GM19467 (cell line): ENCODE measurements around the gene YDJC.
"Not testable (repeated sequence)": the region's sequence is repeated elsewhere in the genome, so short reads cannot be mapped to it uniquely, and the experiment has no call there.

Experiments used
- ATAC-seq: cut with Tn5 transposase; IDR thresholded peaks from one replicate; pipeline ENCODE4 v1.9.1; 2021; ENCODE audit warnings: mild to moderate bottlenecking, moderate library complexity; ENCODE audit not compliant: unreplicated experiment

Gene YDJC

DNA sequence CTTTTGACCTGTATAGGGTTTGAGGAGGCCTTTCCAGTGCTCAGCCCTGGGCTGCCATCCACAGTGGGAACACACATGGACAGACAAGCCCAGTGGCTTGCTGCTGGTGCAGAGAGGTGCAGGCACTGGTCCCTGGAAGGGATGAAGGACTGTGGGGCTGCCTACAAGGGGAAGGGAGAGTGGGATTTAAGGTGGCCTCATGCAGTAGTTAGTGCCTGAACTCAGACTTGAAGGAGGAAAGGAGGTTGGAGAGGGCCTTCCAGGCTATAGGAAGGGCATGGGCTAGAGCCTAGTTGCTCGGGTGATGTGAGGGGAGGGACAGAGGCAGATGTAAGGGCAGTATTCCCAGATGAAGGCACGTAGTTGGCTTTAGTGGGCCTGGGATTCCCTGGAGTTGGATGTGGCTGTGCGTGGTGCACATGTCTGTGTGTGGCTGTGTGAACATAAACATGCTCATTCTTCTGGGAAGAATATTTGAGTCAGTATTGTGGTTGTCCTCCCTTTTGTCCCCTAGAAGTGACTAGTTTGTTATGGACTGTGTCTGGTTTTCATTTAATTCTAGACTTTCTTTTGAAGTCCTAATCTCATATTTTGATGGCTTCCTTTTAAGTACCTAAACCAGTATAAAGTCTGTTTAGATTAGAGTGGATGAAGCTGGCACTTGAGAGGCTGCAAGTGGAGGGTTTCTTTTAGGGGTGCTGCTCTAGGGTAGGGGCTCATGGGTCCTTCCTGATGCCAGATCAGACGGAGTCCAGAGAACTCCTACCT is 18.4 kb downstream of the YDJC start:
- ATAC-seq, result no peak

DNA sequence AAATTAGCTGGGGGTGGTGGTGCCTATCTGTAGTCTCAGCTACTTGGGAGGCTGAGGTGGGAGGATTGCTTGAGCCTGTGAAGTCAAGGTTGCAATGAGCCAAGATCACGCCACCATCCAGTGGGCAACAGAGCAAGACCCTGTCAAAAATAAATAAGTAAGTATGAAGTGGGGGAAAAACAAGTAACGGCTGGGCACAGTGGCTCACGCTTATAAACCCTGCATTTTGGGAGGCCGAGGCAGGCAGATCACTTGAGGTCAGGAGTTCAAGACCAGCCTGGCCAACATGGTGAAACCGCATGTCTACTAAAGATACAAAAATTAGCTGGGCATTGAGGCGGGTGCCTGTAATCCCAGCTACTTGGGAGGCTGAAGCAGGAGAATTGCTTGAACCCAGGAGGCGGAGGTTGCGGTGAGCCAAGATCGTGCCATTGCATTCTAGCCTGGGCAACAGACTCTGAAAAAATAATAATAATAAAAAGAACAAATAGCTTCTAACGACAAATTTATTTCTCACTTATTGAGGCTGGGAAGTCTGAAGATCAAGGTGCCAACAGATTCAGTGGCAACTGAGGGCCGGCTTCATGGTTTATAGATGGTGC is 20.2 kb downstream of the YDJC start:
- not testable (repeated sequence) for ATAC-seq

- ATAC-seq, result no peak
Observed at GRCh38 chr22:21606775-21607174, 23.0 kb downstream of the YDJC start.

DNA sequence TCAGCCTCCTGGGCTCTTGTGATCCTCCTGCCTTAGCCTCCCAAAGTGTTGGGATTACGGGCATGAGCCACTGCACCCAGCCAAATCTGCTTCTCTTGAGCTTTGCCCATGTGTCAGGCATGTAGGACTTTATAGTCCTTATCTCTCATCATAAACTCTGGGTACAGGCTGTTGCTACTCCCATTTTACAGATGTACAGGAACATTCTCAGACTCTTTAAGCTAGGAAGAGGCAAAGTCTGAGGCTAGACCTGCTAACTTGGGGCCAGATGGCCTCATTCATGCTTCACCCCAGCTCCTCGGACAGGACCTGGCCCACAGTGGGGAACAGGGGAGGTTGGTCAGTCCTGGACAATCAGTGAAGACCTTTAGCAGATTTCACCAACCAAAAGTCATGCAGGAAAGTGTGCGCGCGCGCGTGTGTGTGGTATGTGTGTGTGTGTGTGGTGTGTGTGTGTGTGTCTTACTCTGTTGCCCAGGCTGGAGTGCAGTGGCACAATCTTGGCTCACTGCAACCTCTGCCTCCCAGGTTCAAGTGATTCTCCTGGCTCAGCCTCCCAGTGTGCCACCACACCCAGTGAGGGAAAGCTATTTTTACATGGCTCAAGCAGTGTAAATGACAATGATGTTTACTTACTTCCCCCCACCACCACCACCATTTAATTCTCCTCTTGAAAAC is 23.8 kb downstream of the YDJC start:
- no peak for ATAC-seq

GRCh38 chr22:21603973-21604372 is 25.8 kb downstream of the YDJC start:
- no peak for ATAC-seq

DNA sequence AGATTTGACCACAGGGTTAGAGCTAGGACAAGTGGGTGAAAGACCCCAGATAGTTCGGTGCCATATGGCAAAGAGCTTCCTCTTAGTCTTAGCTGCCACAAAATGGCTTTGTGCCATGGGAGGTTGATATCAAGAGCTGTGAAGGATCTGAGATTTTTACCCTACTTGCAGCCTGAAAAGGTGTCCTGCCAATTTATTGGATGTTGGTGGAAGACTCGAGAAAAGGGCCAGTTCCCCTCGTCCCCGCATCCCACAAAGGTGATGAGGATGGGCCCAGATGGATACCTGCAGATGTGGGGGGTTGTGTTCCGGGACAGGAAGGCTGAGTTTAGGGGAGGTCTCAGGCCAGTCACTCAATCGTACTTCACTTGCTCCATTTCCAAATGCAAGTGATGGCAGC is 27.2 kb downstream of the YDJC start:
- ATAC-seq, result no peak

DNA sequence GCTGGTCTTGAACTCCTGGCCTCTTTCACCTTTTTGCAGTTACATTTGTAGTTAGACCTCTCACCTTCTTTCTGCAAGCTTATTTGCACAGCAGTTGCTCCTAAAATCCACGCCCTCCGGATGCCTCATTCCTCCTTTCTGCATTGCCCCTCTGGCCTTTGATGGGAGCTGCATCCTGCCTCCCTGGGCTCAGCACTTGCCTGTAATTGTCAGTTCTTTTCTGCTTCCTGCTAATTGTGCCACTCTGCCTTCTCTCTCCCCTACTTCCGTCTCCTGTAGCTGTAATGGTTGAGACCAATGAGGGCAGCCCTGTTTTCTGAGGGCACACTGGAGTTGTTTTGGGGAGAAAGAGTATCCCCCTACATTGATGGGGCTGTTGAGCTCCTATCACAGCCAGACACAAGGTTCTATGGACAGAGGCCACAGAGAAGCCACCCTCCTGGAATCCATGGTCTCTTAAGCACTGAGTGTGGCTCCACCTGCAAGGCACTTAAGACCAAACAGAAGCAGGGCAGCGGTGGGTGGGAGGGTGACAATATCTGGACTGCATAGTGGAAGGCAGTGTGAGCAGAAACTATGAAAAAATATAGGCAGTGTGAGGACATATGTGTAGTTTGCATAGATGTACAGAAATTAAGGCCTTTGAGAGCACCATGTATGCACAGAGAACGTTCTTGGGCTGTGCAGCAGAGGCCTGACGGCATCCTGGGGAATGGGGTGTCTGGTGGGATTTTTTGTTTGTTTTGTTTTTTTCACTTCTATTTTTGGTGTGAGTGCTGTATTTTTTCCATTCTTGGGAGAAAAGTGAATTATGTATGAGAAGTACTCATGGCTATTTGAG is 30.5 kb downstream of the YDJC start:
- ATAC-seq, result no peak

DNA sequence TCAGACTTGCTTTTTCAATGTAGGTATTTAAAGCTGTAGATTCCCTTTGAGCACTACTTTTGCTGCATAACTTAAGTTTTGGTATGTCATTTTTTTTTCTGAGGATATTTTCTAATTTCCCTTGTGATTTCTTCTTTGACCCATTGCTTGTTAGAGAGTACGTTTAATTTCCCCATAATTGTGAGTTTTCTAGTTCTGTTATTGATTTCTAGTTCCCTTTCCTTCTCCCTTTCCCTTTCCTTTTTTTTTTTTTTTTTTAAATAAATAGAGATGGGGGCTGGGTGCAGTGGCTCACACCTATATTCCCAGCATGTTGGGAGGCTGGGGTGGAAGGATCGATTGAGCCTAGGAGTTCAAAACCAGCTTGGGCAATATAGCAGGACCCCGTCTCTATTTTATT is 31.5 kb downstream of the YDJC start:
- no peak for ATAC-seq

DNA sequence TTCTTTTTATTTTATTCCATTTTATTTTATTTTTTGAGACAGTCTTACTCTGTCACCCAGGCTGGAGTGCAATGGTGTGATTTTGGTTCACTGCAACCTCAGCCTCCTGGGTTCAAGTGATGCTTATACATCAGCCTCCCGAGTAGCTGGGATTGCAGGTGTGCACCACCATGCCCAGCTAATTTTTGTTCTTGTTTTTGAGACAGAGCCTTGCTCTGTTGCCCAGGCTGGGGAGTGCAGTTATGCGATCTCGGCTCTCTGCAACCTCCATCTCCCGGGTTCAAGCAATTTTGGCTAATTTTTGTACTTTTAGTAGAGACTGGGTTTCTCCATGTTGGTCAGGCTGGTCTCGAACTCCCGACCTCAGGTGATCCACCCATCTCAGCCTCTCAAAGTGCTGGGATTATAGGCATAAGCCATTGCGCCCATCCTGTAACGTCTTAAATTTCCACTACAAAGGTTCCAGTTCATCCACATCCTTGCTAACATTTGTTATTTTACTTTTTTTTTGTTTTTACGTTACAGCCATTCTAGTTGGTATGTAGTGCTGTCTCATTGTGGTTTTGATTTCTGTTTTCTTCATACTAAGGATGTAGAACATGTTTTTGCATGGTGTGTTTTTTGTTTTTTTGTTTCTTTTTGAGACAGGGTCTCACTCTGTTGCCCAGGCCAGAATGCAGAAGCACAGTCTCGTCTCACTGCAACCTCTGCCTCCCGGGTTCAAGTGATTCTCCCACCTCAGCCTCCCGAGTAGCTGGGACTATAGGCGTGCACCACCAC is 33.3 kb downstream of the YDJC start:
- ATAC-seq, result not testable (repeated sequence)

GRCh38 chr22:21594865-21595452 is 34.9 kb downstream of the YDJC start:
- no peak for ATAC-seq

DNA sequence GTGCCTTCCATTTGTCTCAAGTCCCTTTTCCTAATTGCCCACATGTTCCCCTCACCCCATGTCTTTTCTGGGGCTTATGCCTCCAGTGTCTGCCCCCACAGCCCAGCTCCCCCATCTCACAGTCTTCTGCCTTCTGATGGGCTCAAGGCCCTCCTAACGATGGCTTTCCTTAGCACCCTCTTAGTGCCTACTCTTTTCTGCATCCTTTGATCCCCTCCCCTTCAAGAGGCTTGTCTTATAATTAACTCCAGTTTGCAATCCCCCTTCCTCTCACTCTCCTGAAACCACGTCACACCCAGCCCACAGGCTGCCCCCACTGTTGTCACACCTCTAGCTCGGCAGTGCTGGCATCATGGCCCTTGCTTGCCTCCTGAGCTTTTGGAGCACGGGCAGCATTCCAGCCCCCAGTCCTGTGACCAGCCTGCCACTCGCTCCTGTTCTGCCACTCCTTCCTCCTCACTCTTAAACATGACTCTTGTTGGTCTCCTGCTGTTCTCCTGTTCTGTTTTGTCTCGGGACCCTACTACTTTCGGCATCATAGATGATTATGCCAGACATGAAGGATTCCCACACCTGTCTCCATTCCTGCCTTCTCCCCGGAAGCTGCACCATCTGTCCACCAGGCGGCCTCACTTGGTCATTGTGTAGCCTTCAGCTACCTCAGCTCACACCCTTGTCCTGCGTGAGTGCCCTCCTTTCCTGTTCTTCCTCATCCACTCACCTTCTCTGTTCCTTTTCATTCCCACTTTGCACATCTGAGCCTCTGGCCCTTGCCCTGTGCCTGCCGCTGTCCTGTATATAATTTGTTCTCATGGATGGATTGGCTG is 36.2 kb downstream of the YDJC start:
- no peak for ATAC-seq

DNA sequence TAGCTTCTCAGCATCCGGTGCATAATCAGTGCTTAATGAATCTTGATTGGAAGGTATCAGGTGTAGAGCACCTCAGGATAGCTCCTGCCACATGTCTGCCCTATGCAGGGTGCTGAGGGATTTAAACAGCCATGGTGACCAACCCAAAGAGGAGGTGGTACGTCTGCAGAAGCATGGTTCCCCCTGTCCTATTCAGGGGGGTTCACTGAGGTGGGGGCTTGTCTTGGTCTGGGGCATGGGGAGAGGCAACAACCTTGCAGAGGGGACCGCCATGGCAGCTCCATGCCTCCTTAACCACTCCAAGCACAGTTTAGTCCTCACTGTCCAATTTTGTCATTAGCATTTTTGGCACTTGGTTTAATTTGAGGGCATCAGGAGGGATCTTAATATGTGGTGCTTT is 37.4 kb downstream of the YDJC start:
- ATAC-seq, result no peak

DNA sequence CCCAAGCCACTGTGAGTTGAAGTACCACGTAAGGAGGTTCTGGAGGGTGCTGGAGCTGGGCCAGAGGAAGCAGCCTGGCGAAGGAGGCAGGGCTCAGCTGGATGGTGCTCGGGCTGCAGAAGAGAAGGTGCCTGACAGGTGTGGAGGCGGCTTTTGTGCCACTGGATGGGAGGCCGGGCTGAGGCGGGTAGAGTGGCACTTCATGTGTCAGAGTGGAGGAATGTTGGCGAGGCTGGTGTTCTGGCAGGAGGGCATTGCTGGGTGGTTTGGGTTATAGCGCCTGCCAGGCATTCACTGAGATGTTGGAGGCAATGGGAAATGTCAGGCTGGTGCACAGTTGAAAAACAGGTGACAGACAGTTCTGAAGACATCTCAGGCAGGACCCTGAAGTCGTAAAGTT is 38.1 kb downstream of the YDJC start:
- no peak for ATAC-seq

DNA sequence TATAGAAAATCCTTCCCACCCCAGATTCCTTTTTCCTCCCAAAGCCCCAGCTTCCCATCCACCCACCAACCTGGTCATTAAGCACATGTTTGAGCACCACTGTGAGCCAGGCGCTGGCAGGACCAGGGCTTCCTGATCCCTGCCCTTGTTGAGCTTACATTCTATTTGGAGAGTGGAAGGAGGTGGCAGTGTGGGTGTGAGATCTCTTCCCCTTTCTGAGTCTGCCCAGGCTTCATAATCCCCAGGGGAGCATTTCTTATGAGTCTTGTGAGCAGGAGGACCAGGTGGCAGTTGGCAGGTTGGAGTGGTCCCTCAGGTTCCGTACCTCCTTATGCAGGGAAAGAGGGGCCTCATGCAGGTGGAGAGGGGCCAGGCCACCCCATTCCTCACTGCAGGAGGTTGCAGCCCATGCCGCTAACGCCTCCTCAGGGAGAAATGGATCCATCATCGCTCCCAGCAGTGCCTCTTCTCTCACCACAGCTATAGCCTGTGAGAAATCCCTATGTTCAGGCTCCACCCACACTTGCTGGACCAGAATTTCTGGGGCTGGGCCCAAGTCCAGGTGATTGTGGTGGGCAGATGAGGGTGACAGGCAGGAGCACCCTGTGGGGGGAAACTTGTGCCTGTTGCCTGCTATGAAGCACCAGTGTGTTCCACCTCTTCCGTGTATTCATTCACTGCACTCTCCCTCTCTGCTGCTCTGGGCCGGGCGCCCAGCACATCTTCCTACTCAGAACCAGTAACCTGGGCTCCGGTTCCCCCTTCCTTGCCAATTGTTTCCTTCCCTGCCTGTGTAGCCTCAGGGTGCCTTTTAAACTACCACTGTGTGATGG is 38.8 kb downstream of the YDJC start:
- ATAC-seq, result no peak

GRCh38 chr22:21589396-21589795 is 40.4 kb downstream of the YDJC start:
- ATAC-seq, result no peak

DNA sequence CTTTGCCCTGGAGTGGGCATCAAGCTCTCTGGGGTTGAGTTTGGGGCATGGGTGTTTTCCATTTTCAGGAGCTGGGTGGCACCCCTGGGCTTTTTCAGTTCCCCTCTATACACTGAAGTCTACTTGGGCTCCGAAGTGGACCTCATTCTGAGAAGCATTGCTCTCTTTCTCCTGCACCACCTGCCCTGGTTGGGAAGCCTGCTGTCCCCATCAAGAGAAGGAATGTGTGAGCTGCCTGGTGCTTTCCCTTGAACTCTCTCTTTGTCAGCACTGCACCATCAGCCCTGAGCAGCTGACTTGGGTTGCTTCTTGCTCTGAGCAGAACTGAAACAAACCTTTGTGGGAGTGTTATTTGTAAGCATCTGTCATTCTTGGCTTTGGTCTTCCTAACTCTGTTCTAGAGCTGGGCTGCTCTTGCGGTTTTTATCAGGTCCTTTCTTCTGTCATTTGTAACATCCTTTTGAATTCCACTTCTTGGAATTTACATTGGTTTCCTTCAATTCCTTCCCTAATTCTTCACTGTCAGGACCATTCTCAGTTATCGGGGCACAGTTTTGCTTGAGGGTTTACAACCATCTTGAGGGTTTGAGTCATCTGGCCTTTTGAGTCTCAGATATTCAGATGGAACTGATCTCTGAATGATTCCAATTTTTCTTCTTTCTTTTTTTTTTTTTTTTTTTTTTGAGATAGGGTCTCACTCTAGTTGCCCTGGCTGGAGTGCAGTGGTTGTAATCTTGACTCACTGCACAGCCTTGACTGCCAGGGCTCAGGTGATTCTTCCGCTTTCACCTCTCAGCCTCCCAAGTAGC is 41.8 kb downstream of the YDJC start:
- ATAC-seq, result peak; percentile 75

GRCh38 chr22:21585389-21585788 is 44.4 kb downstream of the YDJC start:
- ATAC-seq, result no peak
